HCT116 (cell line): ENCODE data around the gene DDAH1.

Source experiments
- ATF3 ChIP-seq: IDR thresholded peaks from 2 replicates; pipeline ENCODE4 v1.6.1; 2012
- CTCF ChIP-seq, 3 experiments: fragments of 200-600 bp in 1 of 3; sonication (generic) in 1 of 3; IDR thresholded peaks in 2 of 3; conservative IDR thresholded peaks in 1 of 3; 2 replicates each; pipeline ENCODE4 v1.5.1; 2012 to 2017; ENCODE audit warnings: low read depth in 2 of 3, low read length in 2 of 3, antibody characterized with exemption in 1 of 3, borderline replicate concordance in 1 of 3, control low read depth in 1 of 3, mild to moderate bottlenecking in 1 of 3, mixed read lengths in 1 of 3, mixed run types in 1 of 3, moderate library complexity in 1 of 3; ENCODE audit not compliant: insufficient read depth in 1 of 3
- EZH2 ChIP-seq: fragments of 200-600 bp; sonication (generic); IDR thresholded peaks from 2 replicates; pipeline ENCODE4 v1.6.1; 2017; ENCODE audit warnings: antibody characterized with exemption, mixed run types
- EZH2phosphoT487 ChIP-seq: fragments of 200-600 bp; IDR thresholded peaks from 2 replicates; pipeline ENCODE4 v1.6.1; 2018; ENCODE audit warnings: antibody characterized with exemption, borderline replicate concordance
- JUND ChIP-seq: IDR thresholded peaks from 2 replicates; pipeline ENCODE4 v1.6.1; 2012
- POLR2A ChIP-seq: IDR thresholded peaks from 2 replicates; pipeline ENCODE4 v1.7.0; 2011; ENCODE audit warnings: borderline replicate concordance; ENCODE audit not compliant: insufficient read depth, insufficient read length; ENCODE audit errors: extremely low read depth
- POLR2AphosphoS5 ChIP-seq: IDR thresholded peaks from 2 replicates; pipeline ENCODE4 v1.6.1; 2011; ENCODE audit warnings: mild to moderate bottlenecking, low read depth, low read length, moderate library complexity

GRCh38 chr1:85411567-85412305, 53.2 kb downstream of the DDAH1 start:
- TF ChIP-seq CTCF (IDR thresholded peaks at IDR 0.05 in 2 of 3, conservative IDR thresholded peaks at IDR 0.05 in 1 of 3; ENCODE audit: borderline replicate concordance in 1 of 3, insufficient read depth in 1 of 3, low read depth in 2 of 3, low read length in 2 of 3) = no peak
- TF ChIP-seq POLR2AphosphoS5 = no peak
- TF ChIP-seq EZH2phosphoT487 = no peak
- no peak for TF ChIP-seq ATF3
- no peak for TF ChIP-seq POLR2A
- TF ChIP-seq EZH2 = no peak
- no peak for TF ChIP-seq JUND
